ENCODE data around the gene PDHB.

- TF ChIP-seq CTCF (IDR thresholded peaks at IDR 0.05) (no peak), POLR2A (IDR thresholded peaks at IDR 0.05) (no peak)
Measured at GRCh38 chr3:58388550-58389091, 45.0 kb downstream of the PDHB start.

All from testis (tissue), 2 donors.